Transverse colon (tissue), 4 donors: ENCODE data around the gene LGR5.

ENCODE experiments used
- CTCF ChIP-seq, 5 experiments: fragments of 200-600 bp in 3 of 5; fragments of 450-650 bp in 2 of 5; sonication (generic) in 3 of 5; IDR thresholded peaks; 1 replicate in 2 of 5; 2 replicates in 3 of 5; pipeline ENCODE4 v1.5.1; 2016 to 2017; ENCODE audit warnings: antibody characterized with exemption in 5 of 5, inconsistent platforms in 3 of 5, mild to moderate bottlenecking in 2 of 5, moderate library complexity in 1 of 5
- EP300 ChIP-seq: sonication (generic); formaldehyde crosslinking; IDR thresholded peaks from one replicate; pipeline ENCODE4 v1.6.1; 2017; ENCODE audit warnings: antibody characterized with exemption, low read depth
- POLR2A ChIP-seq: fragments of 450-650 bp; IDR thresholded peaks from one replicate; pipeline ENCODE4 v1.6.1; 2016; ENCODE audit warnings: antibody characterized with exemption, mild to moderate bottlenecking, moderate library complexity
- POLR2AphosphoS5 ChIP-seq, 3 donors: sonication (generic); formaldehyde crosslinking; IDR thresholded peaks; one replicate each; pipeline ENCODE4 v1.6.1; 2016; ENCODE audit warnings: antibody characterized with exemption in 3 of 3

GRCh38 chr12:71393625-71394024 lies 46.0 kb upstream of the LGR5 start:
- TF ChIP-seq CTCF (IDR thresholded peaks at IDR 0.05): no peak
- no peak for TF ChIP-seq POLR2A
- no peak for TF ChIP-seq EP300
- no peak for TF ChIP-seq POLR2AphosphoS5 (IDR thresholded peaks at IDR 0.05)
